K562 (cell line): ENCODE data around the gene MYPN. TPM values are rescaled to one million over a fixed set of nuclear protein-coding genes. Genes with fewer than 3 reads are reported as not detected.

Experiments
- ATAC-seq: fragments of 200-7000 bp; cut with Tn5 transposase; 3 replicates; pipeline ENCODE4 v1.9.1; 2020; ENCODE audit warnings: moderate library complexity
- BruUV-seq: library from RNA; stranded (reverse); fragments of 400-500 nt; replicated peaks from 2 replicates; lab custom pipeline; 2021; lab: Mats Ljungman, UMichigan
- CTCF ChIA-PET: fragments of 300-600 bp; formaldehyde crosslinking; extraction: SDS; loops from one replicate; lab custom pipeline; 2021; ENCODE audit warnings: low intra/inter-chr PET ratio; lab: Yijun Ruan, JAX
- POLR2A ChIA-PET: fragments of 300-600, 350-650 bp; sonication (Branson Sonifier 250); formaldehyde crosslinking; extraction: SDS; loops from one replicate; lab custom pipeline; 2021; ENCODE audit warnings: antibody characterized with exemption, inconsistent platforms; lab: Yijun Ruan, JAX
- DNase-seq, 4 experiments: peaks; one replicate each; pipeline versions ENCODE4 v3.0.0 to v3.0.0-alpha.2; 2011 to 2018; ENCODE audit warnings: low spot score in 3 of 4, mixed read lengths in 3 of 4; ENCODE audit errors: extremely low read depth in 1 of 4
- FAIRE-seq: peaks from 2 replicates; lab custom pipeline; 2011; peaks lifted over from hg19 to GRCh38; lab: Jason Lieb, UNC
- H2AFZ ChIP-seq: 2 replicates; pipeline ENCODE4 v1.6.0; 2011; ENCODE audit warnings: low read depth, low read length, control low read depth, inconsistent platforms
- H3K27ac ChIP-seq: fragments of 200-600 bp; 3 replicates; pipeline ENCODE4 v1.8.0; 2011; ENCODE audit warnings: low read depth, mild to moderate bottlenecking, control low read depth, inconsistent platforms, low read length, moderate library complexity, mixed read lengths; ENCODE audit errors: extremely low read depth
- H3K27me3 ChIP-seq, 2 experiments: fragments of 300-600 bp in 1 of 2; 2 replicates in 1 of 2; 3 replicates in 1 of 2; pipeline versions ENCODE4 v1.6.0 to v1.8.0; 2011; ENCODE audit warnings: inconsistent platforms in 2 of 2, low read length in 2 of 2, mild to moderate bottlenecking in 1 of 2, mixed read lengths in 1 of 2, moderate library complexity in 1 of 2; ENCODE audit not compliant: control insufficient read depth in 2 of 2, insufficient read depth in 2 of 2
- H3K36me3 ChIP-seq: fragments of 300-600 bp; 3 replicates; pipeline ENCODE4 v1.8.0; 2011; ENCODE audit warnings: mild to moderate bottlenecking, low read length, inconsistent platforms; ENCODE audit not compliant: control insufficient read depth, insufficient read depth
- H3K4me1 ChIP-seq, 2 experiments: fragments of 200-600 bp in 1 of 2; replicated peaks in 1 of 2; 2 replicates in 1 of 2; 3 replicates in 1 of 2; pipeline versions ENCODE4 v1.5.1 to v1.8.0; 2011; ENCODE audit warnings: inconsistent platforms in 2 of 2, low read length in 2 of 2, mild to moderate bottlenecking in 1 of 2, mixed read lengths in 1 of 2, moderate library complexity in 1 of 2; ENCODE audit not compliant: control insufficient read depth in 2 of 2, insufficient read depth in 2 of 2
- H3K4me2 ChIP-seq: 2 replicates; pipeline ENCODE4 v1.6.1; 2011; ENCODE audit warnings: low read length, control low read depth, inconsistent platforms, mixed read lengths; ENCODE audit not compliant: insufficient read depth
- H3K4me3 ChIP-seq: fragments of 200-600 bp; sonication (generic), shearing (Covaris generic); 2 replicates; pipeline ENCODE4 v1.5.1; 2016; ENCODE audit warnings: control low read depth, inconsistent platforms
- H3K79me2 ChIP-seq: fragments of 200-600 bp; 3 replicates; pipeline ENCODE4 v1.8.0; 2011; ENCODE audit warnings: low read length, inconsistent platforms; ENCODE audit not compliant: control insufficient read depth, insufficient read depth
- H3K9ac ChIP-seq, 2 experiments: 2 replicates each; pipeline versions ENCODE4 v1.6.0 to v1.6.1; 2011; ENCODE audit warnings: low read depth in 2 of 2, low read length in 2 of 2, control low read depth in 1 of 2, inconsistent platforms in 1 of 2, mild to moderate bottlenecking in 1 of 2, mixed read lengths in 1 of 2; ENCODE audit not compliant: insufficient read depth in 1 of 2
- H3K9me1 ChIP-seq: one replicate; pipeline ENCODE4 v1.6.0; 2011; ENCODE audit warnings: inconsistent platforms, mild to moderate bottlenecking, low read length, moderate library complexity; ENCODE audit not compliant: control insufficient read depth, insufficient read depth
- H3K9me3 ChIP-seq: replicated peaks from 2 replicates; pipeline ENCODE4 v1.5.1; 2011; ENCODE audit warnings: low read depth, low read length, inconsistent platforms; ENCODE audit not compliant: control insufficient read depth, insufficient read depth
- H4K20me1 ChIP-seq: replicated peaks from 2 replicates; pipeline ENCODE4 v1.6.1; 2011; ENCODE audit warnings: low read length, inconsistent platforms, mixed read lengths; ENCODE audit not compliant: control insufficient read depth, insufficient read depth
- CBX8 ChIP-seq: fragments of 200-600 bp; sonication (generic); IDR thresholded peaks from 2 replicates; pipeline ENCODE4 v1.6.1; 2012; ENCODE audit warnings: borderline replicate concordance, mixed run types, low read depth, mild to moderate bottlenecking, moderate library complexity, mixed read lengths, low read length, control low read depth, inconsistent platforms; ENCODE audit not compliant: poor library complexity, severe bottlenecking; ENCODE audit errors: extremely low read depth
- CEBPZ ChIP-seq: fragments of 150-350 bp; IDR thresholded peaks from 2 replicates; pipeline ENCODE4 v1.6.1; 2014; ENCODE audit warnings: low read depth, mild to moderate bottlenecking, low read length, borderline replicate concordance
- ESRRB ChIP-seq: fragments of 250-450 bp; sonication (Bioruptor Pico); IDR thresholded peaks from 2 replicates; pipeline ENCODE4 v1.5.0; 2020; ENCODE audit warnings: mild to moderate bottlenecking, moderate library complexity, borderline replicate concordance
- HLTF ChIP-seq: fragments of 450-650 bp; IDR thresholded peaks from 2 replicates; pipeline ENCODE4 v1.6.1; 2016
- HOMEZ ChIP-seq: fragments of 250-450 bp; sonication (Bioruptor Pico); IDR thresholded peaks from 2 replicates; pipeline ENCODE4 v1.4.0; 2020; ENCODE audit warnings: mild to moderate bottlenecking, moderate library complexity
- ID3 ChIP-seq, 2 experiments: fragments of 250-450 bp in 1 of 2; fragments of 450-650 bp in 1 of 2; sonication (Bioruptor Pico) in 1 of 2; IDR thresholded peaks; 2 replicates each; pipeline versions ENCODE4 v1.6.1 to v1.8.0; 2016 to 2021; ENCODE audit warnings: mild to moderate bottlenecking in 2 of 2, moderate library complexity in 2 of 2, missing compliant biosample characterization in 1 of 2, missing genetic modification characterization in 1 of 2
- MYC ChIP-seq, 2 experiments: fragments of 250-450 bp in 1 of 2; sonication (Bioruptor Pico) in 1 of 2; IDR thresholded peaks; 2 replicates each; pipeline versions ENCODE4 v1.5.1 to v1.6.1; 2012 to 2021; ENCODE audit warnings: low read depth in 2 of 2, borderline replicate concordance in 1 of 2, improper control_type of control experiment in 1 of 2, low read length in 1 of 2, mild to moderate bottlenecking in 1 of 2, moderate library complexity in 1 of 2
- MYNN ChIP-seq, 2 experiments: sonication (generic); formaldehyde crosslinking in 1 of 2; IDR thresholded peaks; 2 replicates each; pipeline versions ENCODE4 v1.5.0 to v1.6.1; 2016 to 2020; ENCODE audit warnings: antibody characterized with exemption in 1 of 2, missing genetic modification reagents in 1 of 2
- NR4A1 ChIP-seq, 2 experiments: fragments of 250-450 bp in 1 of 2; fragments of 450-650 bp in 1 of 2; sonication (Bioruptor Pico) in 1 of 2; IDR thresholded peaks; 2 replicates each; pipeline versions ENCODE4 v1.4.0 to v1.6.1; 2016 to 2020; ENCODE audit warnings: mild to moderate bottlenecking in 2 of 2, missing compliant biosample characterization in 1 of 2, missing genetic modification characterization in 1 of 2, moderate library complexity in 1 of 2
- SMARCE1 ChIP-seq: fragments of 450-650 bp; IDR thresholded peaks from 2 replicates; pipeline ENCODE4 v1.7.1; 2016; ENCODE audit warnings: mild to moderate bottlenecking
- SOX6 ChIP-seq: fragments of 450-650 bp; IDR thresholded peaks from 2 replicates; pipeline ENCODE4 v1.6.1; 2014; ENCODE audit warnings: mild to moderate bottlenecking
- SP1 ChIP-seq: sonication (generic); formaldehyde crosslinking; IDR thresholded peaks from 2 replicates; pipeline ENCODE4 v1.8.1; 2022; ENCODE audit warnings: mild to moderate bottlenecking, missing genetic modification reagents
- ZNF217 ChIP-seq: sonication (generic); formaldehyde crosslinking; IDR thresholded peaks from 2 replicates; pipeline ENCODE4 v1.8.0; 2022; ENCODE audit warnings: mild to moderate bottlenecking, missing genetic modification reagents
- ZNF311 ChIP-seq: fragments of 250-450 bp; sonication (Bioruptor Pico); IDR thresholded peaks from 2 replicates; pipeline ENCODE4 v1.4.0; 2020; ENCODE audit warnings: mild to moderate bottlenecking, moderate library complexity
- ZNF561 ChIP-seq: fragments of 450-650 bp; formaldehyde crosslinking; conservative IDR thresholded peaks from 2 replicates; pipeline ENCODE4 v1.4.0; 2020; ENCODE audit warnings: mild to moderate bottlenecking, moderate library complexity
- WGBS: fragments of 100-300 bp; shearing (Covaris generic); methylation state at CpG from one replicate; pipeline ENCODE4 v1.1.6; 2016; ENCODE audit warnings: low coverage, mixed read lengths; ENCODE audit not compliant: insufficient coverage; ENCODE audit errors: missing lambda C conversion rate; 5-methylcytosine and 5-hydroxymethylcytosine counted together
- in situ Hi-C: fragments of 300-500 bp; cut with MboI; formaldehyde crosslinking; loops from 4 replicates; pipeline ENCODE4 v1.15.0; 2018; ENCODE audit warnings: inconsistent platforms, mixed read lengths
- intact Hi-C: fragments of 100-400 bp; cut with micrococcal nuclease; formaldehyde crosslinking; loops from 2 replicates; pipeline ENCODE4 v1.14.2; 2022
- polyA plus RNA-seq, 8 experiments: library from polyadenylated mRNA; depleted of rRNA in 4 of 8; stranded (reverse) in 5 of 8; unstranded in 3 of 8; fragments of >200 nt; fragmentation: Nextera tagmentation in 2 of 8; fragmentation: Illumina TruSeq in 1 of 8; extraction: Ambion mirVana in 2 of 8; extraction: Trizol in 1 of 8; gene quantifications; 2 replicates each; pipeline versions ENCODE4 v1.2.1 to v1.2.3, GENCODE V29; 2011 to 2014; ENCODE audit warnings: inconsistent platforms in 1 of 8, missing spikeins in 1 of 8
- total RNA-seq, 7 experiments: library from RNA; depleted of rRNA in 6 of 7; stranded (reverse); fragments of >200 nt in 6 of 7; fragmentation: Illumina TruSeq in 2 of 7; extraction: Trizol in 2 of 7; gene quantifications; 2 replicates each; pipeline versions ENCODE4 v1.2.1 to v1.2.3, GENCODE V29; 2011 to 2021; ENCODE audit warnings: low replicate concordance in 1 of 7

MYPN gene
- total and polyA plus RNA-seq, 9 of the 15 experiments (the other 6 are each of a cell fraction or from before 2014, with no cell fraction given) = not detected

DNA sequence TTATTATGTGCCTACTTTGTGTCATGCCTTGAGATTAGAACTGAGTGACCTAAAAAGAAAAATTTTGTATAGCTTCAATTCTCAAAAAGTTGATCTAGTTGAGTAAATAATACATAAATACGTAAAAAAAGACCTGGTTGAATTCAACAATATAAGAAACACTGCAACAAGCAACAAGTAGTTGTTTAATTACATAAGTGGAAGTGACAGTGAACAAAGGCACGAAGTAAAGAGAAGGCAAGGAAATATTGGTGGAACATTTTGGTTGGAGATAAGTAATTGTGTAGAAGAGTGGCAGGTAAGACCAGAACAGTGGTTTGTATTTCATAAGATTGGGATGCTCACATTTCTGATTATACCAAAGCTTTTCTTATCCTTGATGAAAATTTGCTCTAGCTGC lies 8.2 kb upstream of the MYPN start:
- WGBS = 0% methylated on average over 2 of the region's 2 CpGs
- no peak overlapping the region for H3K27ac ChIP-seq
- H3K79me2 ChIP-seq = no peaks in the 10 kb centered on the region
- peaks cover 4 to 11% of the 10 kb centered on the region in 2 experiments; a peak in 2 of 5 replicates for H3K27me3 ChIP-seq
- TF ChIP-seq SMARCE1 = no peak
- TF ChIP-seq ZNF217 (CRISPR knock-in tag) = no peak
- no peak for TF ChIP-seq CBX8
- no peak for TF ChIP-seq SP1 (CRISPR knock-in tag)
- TF ChIP-seq MYC (IDR thresholded peaks at IDR 0.05; ENCODE audit: low read depth, low read length) = no peak
- no peak for TF ChIP-seq MYC (CRISPR knock-in tag; IDR thresholded peaks at IDR 0.05; ENCODE audit: borderline replicate concordance, low read depth)
- no peak for TF ChIP-seq CEBPZ
- no peak for TF ChIP-seq ZNF311 (CRISPR knock-in tag)
- no peak for TF ChIP-seq ZNF561 (CRISPR knock-in tag)
- no peak for TF ChIP-seq SOX6
- no peak for TF ChIP-seq HOMEZ (CRISPR knock-in tag)
- no peak for TF ChIP-seq MYNN (IDR thresholded peaks at IDR 0.05)
- TF ChIP-seq MYNN (CRISPR knock-in tag; IDR thresholded peaks at IDR 0.05) = no peak
- TF ChIP-seq ID3 (CRISPR knock-in tag; IDR thresholded peaks at IDR 0.05) = no peak
- no peak for TF ChIP-seq ID3 (tag; IDR thresholded peaks at IDR 0.05)
- TF ChIP-seq NR4A1 (CRISPR knock-in tag; IDR thresholded peaks at IDR 0.05) = no peak
- TF ChIP-seq NR4A1 (tag; IDR thresholded peaks at IDR 0.05) = no peak
- no peak for TF ChIP-seq HLTF
- no peak for TF ChIP-seq ESRRB (CRISPR knock-in tag)
- TF ChIP-seq, all 486 proteins: peak for 0
- no peak overlapping the region for H3K4me3 ChIP-seq
- ChIA-PET POLR2A (interaction anchor here (1.0 to 1.2 kb wide), 3 partner anchors 9 to 14 kb away, joined by 3 to 4 read pairs (median 3); partner anchors contain the start of gene MYPN), CTCF (no interaction called here)
- no peaks in the 10 kb centered on the region for H4K20me1 ChIP-seq
- H3K9ac ChIP-seq = no peak overlapping the region
- no peaks in the 10 kb centered on the region for H3K9me1 ChIP-seq
- in situ Hi-C loops = no loop called here
- H2AFZ ChIP-seq = no peak overlapping the region
- H3K9me3 ChIP-seq = no peaks in the 10 kb centered on the region
- H3K36me3 ChIP-seq = no peaks in the 10 kb centered on the region
- FAIRE-seq (no peak), ATAC-seq (no peak), DNase-seq (no peak)
- BruUV-seq = no TSS peak
- H3K4me1 ChIP-seq = no peaks in the 10 kb centered on the region
- no peak overlapping the region for H3K4me2 ChIP-seq
- intact Hi-C loops = no loop called here
